NCI-H510A (cell line): Measurements from ENCODE around the gene TCHH.
"Not testable (repeated sequence)": the region's sequence is repeated elsewhere in the genome, so short reads cannot be mapped to it uniquely, and the experiment has no call there.

Experiments used
- DNase-seq: peaks from one replicate; lab custom pipeline; 2025; lab: John Stamatoyannopoulos, UW

TCHH gene

DNA sequence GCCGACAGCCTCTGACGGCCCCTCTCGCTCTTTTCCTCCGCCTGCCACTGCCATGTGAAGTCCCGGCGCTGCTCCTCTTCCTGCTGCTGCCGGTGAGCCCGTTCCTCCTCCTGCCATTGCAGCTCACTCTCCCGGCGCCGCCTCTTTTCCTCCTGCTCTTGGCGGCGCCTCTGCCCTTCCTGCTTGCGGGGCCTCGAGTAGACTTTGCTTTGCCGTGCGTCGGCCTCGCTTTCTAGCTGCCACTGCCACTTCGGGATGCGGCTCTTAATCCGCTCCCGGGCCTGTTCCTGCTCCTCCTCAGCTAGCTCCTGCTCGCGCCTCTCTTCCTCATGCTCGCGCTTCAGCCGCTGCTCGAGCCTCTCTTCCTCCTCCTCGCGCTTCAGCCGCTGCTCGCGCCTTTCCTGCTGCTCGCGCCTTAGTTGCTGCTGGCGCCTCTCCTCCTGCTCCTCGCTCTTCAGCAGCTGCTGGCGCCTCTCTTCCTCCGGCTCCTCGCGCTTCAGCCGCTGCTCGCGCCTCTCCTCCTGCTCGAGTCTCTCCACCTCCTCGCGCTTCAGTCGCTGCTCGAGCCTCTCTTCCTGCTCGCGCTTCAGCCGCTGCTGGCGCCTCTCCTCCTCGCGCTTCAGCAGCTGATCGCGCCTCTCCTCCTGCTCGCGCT, 4.3 kb downstream of the TCHH start:
- no peak for DNase-seq

DNA sequence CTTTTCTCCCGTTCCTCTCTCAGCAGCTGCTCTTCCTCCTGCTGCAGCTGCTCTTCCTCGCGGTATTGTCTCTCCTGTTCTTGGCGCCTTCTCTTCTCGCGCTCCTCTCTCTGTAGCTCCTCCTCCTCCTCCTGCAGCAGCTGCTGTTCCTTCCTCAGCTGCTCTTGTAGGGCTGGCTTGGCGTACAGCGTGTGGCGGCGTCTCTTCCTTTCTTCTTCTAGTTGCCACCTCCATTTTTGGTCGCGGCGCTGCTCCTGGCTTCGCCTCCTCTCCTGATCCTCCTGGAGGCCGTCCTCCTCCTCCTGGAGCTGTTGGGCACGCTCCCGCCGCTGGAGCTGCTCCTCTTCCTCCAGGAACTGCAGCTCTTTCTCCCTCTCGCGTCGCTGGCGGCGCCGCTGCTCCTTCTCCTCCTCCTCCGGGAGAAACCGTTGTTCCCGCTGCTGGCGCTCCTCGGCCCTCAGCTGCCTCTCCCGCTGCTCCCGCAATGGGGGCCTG, 4.8 kb downstream of the TCHH start:
- no peak for DNase-seq

DNA sequence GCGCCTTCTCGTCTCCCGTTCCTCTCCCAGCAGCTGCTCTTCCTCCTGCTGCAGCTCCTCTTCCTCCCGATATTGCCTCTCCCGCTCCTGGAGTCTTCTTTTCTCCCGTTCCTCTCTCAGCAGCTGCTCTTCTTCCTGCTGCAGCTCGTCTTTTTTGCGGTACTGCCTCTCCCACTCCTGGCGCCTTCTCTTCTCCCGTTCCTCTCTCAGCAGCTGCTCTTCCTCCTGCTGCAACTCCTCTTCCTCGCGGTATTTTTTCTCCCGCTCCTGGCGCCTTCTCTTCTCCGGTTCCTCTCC, 5.3 kb downstream of the TCHH start:
- DNase-seq = no peak

DNA sequence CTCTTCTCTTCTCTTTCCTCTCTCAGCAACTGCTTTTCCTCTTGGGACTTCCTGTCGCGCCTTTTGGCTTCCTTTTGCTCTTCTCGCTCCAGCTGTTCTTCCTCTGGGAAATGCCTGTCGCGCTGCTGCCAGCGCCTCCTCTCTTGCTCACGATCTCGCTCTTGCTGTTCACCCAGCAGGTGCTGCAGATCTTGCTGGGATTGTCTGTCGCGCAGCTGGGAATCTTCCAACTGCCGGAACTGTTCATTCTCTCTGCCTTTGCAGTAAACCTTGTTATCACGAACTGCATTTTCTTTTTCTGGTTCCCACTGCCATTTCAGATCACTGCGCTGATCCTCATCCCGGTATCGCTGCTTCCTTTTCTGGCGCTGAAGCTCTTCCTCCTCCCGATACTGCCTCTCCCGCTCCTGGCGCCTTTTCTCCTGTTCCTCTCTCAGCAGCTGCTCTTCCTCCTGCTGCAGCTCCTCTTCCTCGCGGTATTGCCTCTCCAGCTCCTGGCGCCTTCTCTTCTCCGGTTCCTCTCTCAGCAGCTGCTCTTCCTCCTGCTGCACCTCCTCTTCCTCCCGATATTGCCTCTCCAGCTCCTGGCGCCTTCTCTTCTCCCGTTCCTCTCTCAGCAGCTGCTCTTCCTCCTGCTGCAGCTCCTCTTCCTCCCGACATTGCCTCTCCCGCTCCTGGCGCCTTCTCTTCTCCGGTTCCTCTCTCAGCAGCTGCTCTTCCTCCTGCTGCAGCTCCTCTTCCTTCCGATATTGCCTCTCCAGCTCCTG, 5.8 kb downstream of the TCHH start:
- no peak for DNase-seq

DNA sequence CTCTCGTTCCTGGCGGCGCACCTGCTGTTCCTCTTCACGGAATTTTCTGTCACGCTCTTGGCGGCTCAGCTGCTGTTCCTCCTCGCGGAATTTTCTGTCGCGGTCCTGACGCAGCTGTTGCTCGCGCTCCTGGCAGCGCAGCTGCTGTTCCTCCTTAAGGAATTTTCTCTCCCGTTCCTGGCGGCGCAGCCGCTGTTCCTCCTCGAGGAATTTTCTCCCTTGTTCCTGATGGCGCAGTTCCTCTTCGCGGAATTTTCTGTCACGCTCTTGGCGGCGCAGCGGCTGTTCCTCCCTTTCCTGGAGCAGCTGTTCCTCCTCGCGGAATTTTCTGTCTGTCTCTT, 6.4 kb downstream of the TCHH start:
- DNase-seq = no peak

DNA sequence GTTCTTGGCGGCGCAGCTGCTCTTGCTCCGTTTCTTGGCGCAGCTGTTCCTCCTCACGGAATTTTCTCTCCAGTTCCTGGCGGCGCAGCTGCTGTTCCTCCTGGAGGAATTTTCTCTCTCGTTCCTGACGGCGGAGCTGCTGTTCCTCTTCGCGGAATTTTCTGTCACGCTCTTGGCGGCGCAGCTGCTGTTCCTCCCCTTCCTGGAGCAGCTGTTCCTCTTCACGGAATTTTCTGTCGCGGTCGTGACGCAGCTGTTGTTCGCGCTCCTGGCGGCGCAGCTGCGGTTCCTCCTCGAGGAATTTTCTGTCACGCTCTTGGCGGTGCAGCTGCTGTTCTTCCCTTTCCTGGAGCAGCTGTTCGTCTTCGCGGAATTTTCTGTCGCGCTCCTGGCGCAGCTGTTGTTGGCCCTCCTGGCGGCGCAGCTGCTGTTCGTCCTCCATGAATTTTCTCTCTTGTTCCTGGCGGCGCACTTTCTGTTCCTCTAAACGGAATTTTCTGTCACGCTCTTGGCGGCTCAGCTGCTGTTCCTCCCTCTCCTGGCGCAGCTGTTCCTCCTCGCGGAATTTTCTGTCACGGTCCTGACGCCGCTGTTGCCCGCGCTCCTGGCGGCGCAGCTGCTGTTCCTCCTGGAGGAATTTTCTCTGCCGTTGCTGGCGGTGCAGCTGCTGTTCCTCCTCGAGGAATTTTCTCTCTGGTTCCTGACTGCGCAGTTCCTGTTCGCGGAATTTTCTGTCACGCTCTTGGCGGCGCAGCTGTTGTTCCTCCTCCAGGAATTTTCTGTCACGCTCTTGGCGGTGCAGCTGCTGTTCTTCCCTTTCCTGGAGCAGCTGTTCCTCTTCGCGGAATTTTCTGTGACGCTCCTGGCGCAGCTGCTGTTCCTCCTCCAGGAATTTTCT, 7.0 kb downstream of the TCHH start:
- no peak for DNase-seq

DNA sequence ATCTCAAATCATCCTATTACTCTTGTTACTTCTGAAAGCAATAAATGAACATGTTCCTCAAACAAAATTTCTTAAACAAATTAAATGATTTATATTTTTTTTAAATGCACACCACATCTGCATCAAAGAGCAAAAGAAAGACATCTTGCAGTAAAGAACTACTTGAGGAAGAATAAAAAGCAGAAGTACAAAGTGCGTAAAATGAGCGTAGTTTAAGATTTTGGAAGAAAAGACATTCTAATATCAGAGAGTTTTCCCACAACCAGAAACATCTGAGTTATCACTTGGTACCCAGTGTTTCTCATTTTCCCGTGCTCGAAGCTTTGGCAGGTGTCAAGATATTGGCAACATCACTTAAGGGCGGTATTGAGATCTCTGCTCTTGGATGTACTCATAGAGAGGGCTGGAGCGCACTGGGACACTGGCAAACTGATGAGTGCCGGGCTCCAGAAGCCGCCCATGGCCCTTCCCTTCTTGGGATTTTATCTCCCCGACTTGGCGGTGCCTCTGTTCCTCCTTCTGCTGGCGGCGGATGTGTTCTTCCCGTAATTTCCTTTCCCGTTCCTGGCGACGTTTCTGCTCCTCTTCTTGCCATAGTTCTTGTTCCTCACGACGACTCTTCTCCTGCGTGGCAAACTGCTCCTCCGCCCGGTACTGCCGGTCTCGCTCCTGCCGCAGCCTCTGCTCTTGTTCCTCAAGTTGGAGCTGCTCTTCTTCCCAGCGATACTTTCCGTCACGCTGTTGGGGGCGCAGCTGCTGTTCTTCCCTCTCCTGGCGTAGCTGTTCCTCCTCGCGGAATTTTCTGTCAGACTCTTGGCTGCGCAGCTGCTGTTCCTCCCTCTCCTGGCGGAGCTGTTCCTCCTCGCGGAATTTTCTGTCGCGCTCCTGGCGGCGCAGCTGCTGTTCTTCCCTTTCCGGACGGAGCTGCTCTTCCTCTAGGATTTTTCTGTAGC, 7.9 kb downstream of the TCHH start:
- DNase-seq = no peak

DNA sequence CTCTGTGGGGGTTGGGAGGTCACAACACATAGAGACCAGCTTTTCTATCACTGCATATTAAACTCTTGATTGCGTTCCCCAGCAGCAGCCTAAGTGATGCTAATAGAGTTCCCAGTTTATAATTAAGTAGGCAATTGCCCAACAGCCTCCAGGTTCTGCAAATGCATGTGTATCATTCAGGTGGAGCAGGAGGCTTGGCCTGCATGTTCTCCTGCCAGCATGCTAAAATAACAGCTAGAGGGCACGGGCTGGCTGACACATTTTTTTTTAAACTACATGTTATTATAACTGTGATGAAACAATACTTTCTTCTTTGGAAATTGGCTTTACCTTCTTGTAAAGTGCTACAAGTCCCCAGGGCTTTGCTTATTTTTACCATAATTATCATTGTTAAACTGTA, 10.4 kb downstream of the TCHH start:
- DNase-seq = no peak

DNA sequence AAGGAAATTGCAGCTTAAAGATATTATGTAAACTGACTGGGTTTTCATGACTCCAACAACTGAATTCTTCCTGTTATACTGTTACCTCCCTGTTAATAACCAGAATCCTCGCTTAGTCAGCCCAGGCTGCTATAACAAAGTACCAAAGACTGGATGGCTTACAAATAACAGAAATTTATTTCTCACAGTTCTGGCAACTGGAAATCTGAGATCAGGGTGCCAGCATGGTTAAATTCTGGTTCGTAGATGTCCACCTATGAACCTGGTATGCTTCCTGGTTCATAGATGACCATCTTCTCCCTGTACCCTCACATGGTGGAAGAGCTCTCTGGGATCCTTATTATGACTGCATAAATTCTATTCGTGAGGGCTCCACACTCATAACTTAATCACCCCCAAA, 18.3 kb downstream of the TCHH start:
- no peak for DNase-seq

DNA sequence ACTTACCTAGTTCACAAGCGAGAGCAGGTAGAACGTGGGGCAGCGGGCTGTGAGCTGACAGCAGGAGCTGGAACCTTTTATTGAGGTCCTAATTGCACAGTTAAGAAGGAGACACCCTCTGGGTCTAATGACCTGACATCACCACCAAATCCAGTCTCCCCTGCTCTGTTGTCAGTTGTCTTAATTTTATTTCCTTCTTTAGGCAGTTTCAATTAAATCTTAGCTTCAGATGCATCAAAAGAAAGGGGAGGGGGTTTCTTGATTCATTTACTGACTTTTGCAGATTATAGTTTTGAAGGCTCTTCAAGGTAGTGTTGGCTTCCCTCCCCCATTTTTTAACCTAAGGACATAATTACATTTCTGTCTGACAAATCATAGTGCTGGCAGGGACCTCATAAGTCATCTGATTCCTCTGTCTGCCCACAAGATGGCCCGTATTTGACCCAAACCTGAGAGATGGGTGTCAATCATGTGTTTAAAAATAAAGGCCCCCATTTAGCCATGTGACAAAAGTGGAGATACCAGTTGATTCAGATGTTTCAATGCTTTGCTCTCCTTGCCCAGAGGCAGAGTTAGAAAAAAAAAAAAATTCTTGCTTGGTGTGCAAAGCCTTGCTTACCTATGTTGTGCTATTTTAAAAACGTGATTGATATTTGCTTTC, 26.1 kb downstream of the TCHH start, which contains the start of gene TCHHL1:
TCHHL1 (minus strand) TSS at position 51 of the 661 bp plus-strand sequence. CDS start 921 bp downstream, outside the sequence.
- no peak for DNase-seq

DNA sequence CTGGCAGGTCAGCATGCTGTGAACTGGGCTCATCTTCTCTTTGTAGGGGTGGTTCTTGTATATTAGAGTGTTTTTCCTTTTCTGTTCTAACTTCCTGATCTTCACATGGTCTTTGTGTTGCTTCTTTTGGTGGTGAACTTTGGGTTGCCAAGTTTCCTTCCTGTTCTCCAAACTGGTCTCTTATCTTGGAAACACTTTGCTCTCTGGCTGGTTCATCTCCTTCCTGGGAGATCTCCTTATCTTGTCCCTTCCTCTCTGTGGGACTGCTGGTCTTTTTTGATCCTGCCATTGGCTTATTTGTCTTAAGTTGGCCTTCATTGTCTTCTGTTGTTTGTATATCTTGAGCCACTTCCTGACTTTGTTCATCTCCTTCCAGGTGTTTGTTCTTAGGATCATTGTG, 28.5 kb downstream of the TCHH start:
- DNase-seq = no peak

DNA sequence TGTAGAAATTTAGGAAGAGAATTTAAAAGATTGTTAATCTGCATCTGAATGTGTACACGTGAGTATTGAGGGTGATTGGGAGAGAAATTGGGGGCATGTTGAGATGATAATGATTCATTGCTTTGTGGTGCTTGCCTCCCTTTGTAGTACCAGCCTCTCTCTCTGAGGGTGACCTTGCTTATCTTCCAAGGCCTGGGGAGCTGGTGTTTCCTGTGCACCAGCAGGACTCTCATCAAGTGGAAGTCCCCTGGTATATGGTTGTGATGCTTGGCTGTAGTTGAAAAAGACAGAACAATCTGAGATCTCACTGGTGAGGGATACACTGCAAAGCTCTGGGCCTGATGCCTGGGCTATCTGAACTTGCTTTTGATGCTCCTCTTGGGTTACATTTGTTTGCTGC, 30.4 kb downstream of the TCHH start:
- no peak for DNase-seq

DNA sequence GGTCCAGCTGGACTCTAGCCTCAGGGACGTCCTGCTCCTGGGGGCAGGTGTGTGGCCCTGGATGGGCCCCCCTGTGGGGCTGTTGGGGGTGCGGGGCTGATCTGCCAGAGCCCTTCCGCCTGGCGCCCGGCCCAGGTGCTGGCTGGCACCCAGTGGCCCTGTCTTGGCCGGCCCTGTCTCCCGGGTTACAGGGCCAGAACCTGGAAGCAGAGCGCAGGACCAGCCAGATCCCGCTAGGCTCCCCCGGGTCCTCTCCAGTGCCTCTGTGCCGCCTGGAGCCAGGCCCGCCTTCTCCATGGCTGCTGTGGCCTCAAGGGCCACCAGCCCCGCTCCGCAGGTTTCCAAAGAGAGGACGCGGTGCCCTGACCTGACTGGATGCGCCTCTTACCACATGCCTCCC, 34.2 kb downstream of the TCHH start:
- not testable (repeated sequence) for DNase-seq

DNA sequence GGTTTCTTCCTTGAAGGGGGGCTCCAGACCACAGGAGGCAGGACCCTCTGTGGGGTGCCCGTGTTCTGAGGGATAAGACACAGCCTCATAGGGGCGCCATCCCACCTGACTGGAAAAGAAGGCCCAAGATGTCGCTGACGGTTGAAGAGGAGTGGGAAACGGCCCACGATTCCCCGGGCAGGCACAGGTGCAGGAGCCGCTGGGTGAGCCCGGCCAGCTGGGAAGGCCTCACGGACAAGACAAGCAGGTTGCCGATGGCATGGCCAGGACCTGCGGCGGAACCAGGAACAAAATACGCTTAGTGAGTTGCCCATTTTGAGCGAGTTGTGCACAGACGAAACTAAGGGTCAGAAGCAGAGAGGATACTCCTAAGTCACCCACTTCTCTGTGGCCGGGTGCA, 34.8 kb downstream of the TCHH start:
- not testable (repeated sequence) for DNase-seq

DNA sequence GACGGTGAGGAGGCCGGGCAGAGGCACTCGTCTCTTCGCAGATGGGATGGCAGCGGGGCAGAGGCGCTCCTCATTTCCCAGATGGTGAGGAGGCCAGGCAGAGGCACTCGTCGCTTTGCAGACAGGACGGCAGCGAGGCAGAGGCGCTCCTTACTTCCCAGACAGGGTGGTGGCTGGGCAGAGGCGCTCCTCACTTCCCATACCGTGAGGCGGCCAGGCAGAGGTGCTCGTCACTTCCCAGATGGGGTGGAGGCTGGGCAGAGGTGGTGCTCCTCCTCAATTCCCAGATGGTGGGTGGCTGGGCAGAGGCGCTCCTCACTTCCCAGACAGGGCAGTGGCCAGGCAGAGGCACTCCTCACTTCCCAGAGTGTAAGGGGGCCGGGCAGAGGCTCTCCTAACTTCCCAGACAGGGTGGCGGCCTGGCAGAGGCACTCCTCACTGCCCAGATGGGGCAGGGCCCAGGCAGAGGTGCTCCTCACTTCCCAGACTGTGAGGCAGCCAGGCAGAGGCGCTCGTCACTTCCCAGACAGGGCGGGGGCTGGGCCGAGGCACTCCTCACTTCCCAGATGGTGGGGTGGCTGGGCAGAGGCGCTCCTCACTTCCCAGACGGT, 36.3 kb downstream of the TCHH start:
- no peak for DNase-seq

DNA sequence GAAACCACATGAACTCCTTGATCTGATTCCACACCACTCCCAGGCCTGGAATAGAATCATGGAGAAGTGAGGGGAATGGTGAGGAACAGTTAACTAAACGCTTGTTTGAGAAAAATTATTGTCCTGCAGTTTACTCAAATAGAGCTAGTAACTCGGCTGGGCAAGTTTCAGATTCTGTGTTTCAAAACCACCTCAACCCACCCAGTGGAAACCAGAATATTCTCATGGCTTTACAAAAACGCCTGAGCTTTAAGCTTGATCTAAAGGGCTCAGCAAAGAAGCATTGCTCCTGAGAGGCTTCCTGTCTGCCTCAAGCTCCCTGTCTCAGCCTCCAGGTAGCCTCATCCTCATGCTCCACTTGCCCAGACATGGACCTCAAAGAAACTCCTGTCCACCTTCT, 42.9 kb downstream of the TCHH start:
- no peak for DNase-seq

DNA sequence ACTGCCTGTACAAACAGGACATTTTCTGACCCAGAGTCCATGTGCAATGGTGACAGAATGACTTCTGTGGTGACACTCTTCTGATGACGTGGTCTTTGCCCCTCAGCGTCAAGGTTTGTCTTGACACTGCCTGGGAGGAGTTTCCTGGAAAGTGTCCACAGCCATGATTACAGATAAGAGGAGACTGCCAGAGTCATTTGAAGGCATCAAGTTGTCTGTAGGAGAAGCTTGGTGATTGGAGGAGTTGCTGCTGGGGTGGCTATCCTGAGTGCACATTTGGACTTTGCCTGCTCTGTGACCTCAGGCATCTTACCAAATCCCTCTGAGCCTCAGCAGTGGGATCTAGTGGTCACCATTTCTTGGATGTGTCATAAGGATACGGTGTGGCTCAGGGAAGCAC, 44.1 kb downstream of the TCHH start:
- no peak for DNase-seq

DNA sequence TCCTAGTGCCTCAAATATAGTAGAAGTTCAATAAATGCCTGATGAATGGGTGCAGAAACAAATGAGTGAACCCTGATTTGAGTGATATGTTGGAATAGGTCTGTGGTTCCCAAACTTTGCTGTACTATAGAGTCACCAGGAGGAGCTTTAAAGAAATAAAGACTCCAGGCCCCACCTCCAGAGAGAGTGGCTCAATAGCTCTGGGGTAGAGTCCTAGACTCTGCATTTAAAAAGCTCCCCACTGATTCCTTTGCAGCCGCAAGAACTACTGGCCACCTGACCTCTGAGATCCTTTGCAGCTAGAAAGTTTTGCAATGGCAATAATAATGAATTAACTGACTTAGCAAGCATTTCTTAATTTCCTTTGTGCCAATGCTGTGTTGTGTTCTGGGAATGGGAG, 47.3 kb downstream of the TCHH start:
- DNase-seq = no peak

DNA sequence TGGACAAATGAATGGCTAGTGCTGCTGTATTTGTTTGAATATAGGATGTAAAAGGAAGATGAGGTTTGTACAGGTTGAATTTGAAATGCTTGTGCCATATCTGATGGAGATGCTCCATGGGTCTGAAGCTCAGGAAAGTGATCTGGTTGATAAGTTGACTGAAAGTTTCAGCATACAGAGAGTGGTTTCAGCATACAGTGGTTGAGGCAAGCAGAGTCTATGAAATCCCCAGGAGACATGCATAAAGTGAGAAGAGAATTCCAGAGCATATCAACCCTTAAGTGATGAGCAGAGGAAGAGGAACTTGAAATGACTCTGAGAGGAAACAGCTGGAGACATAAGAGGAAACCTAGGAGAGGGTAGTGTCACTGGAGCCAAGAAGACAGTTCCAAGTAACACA, 48.1 kb downstream of the TCHH start:
- no peak for DNase-seq

DNA sequence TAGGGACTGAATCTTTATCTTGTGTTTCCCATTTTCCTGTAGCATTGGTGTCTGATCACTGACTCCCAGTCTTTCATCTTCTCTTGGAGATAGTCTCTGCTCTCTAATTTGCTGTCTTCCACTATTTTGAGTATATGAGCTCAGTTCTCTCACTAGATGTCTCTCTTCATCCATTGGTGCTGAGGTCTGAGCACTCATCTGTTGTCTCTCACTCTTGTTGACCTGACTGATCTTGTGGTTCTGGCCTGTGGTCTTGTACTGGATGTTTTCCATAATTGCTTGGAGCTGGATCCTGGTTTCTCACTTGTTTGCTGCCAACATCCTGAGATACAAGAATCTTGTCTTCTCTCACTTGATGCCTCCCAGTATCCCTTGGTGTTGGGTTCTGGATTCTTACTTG, 53.3 kb downstream of the TCHH start:
- DNase-seq = no peak
